Raji (cell line): ENCODE measurements around the gene ANGEL2.

Source experiments
- POLR2A ChIP-seq: IDR thresholded peaks from 2 replicates; pipeline ENCODE4 v1.6.1; 2011; ENCODE audit warnings: low read depth, low read length, control low read depth; ENCODE audit not compliant: insufficient read depth

ANGEL2 gene

DNA sequence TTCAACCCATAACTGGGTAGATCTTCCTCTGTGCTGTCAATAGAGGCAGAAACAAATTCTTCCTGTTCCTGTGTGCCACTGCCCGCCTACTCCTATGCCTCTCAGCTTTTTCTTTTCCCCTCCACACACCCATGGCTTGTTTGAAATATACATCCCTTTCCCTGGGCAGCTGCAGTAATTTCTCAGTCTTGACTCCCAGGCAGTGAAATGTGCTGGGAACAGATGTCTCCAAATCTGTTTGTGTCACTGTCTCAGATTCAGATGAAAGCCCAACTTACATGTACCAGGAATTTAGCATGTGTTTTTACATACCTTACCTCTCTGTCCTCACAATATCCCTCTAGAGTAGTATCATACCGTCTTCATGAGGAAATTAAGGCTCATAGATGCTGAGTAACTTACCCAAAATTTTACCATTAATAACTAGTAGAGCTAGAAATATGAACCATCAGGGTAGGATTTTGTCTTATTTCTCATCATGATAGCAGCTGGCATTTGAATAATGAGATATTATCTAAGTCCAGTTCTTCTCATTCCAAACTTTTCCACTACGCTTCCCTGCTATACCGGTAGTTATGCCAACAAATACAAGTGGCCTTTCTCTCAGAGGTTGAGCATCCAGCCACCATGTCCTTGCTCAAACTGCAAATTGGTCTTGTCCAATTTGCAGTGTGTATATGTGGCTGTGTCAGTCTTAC is 70.1 kb downstream of the ANGEL2 start:
- no peak for TF ChIP-seq POLR2A

DNA sequence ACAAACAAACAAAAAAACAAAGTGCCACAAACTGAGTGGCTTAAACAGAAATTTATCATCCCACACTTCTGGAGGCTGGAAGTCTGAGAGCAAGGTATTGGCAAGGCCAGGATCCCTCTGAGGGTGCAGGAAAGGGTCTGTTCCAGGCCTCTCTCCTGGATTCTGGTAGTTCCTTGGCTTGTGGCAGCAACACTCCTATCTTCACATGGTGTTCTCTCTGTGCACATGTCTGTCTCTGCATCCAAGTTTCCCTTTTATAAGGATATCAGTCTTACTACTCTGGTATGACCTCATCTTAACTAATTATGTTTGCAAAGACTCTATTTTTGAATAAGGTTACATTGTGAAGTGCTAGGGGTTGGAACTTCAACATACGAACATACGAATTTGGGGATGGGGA is 70.6 kb downstream of the ANGEL2 start:
- no peak for TF ChIP-seq POLR2A

DNA sequence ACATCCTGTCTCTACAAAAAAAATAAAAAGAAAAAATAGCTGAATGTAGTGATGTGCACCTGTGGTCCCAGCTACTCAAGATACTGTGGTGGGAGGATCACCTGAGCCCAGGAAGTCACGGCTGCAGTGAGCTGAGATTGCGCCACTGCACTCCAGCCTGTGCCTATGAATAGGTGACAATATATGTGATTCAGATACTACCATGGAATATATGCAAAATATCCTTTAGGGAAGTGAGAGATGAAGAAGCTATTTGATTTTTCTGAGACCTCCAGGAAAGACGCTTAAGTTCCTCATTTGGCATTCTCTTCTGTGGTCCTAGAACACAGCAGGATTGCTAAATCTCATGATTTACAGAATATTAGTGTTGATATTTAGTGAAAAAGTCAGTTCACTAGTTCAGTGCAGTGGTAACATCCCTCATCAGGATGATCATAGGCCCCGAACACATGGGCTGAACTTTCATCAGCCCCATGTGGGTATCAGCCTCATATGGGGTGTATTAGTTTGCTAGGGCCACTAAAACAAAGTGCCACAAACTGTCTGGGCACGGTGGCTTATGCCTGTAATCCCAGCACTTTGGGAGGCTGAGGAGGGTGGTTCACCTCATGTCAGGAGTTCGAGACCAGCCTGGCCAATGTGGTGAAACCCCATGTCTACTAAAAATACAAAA is 71.3 kb downstream of the ANGEL2 start:
- no peak for TF ChIP-seq POLR2A

DNA sequence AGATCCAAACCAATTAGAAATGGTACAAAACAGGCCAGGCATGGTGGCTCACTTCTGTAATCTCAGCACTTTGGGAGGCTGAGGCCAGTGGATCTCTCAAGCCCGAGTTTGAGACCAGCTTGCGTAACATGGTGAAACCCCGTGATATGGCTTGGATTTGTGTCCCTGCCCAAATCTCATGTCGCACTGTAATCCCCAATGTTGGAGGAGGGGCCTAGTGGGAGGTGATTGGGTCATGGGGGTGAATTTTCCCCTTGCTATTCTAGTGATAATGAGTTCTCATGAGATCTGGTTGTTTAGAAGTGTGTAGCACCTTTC is 72.3 kb downstream of the ANGEL2 start:
- no peak for TF ChIP-seq POLR2A

DNA sequence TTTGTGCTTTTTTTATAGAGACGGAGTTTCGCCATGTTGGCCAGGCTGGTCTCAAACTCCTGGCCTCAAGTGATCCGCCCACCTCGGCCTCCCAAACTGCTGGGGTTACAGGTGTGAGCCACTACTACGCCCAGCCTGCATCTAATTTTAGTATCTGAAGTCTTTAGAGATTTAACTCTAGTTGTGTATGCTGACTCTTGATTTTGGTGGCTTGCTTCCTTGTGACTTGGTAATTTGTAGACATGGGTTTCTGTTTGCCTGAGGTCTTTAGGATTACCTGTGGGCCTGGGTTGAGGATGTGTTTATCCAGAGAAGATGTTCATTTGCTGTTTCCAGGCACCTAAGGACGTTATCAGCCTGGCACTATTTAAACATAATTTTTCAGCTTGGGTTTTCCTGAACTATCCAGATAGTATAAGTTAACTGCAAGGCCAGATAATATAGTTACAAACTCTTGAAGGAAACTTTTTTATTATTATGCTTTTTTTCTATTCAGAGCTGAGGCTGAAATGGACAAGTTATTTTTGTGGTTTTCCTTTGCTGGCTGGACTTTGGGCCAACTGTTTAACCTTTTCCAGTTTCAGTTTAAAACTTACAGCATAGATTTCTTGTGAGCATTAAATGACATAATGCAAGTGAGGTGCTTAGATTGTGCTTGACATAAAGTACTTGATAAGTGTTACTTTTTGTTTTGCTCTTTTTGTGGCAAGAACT is 72.8 kb downstream of the ANGEL2 start:
- TF ChIP-seq POLR2A: no peak
